Forelimb muscle (tissue), 1 donor: ENCODE measurements around the gene IFITM2. TPM values are rescaled to one million over a fixed set of nuclear protein-coding genes. Genes with fewer than 3 reads are reported as not detected.
"Not testable (repeated sequence)": the region's sequence is repeated elsewhere in the genome, so short reads cannot be mapped to it uniquely, and the experiment has no call there.

Experiments used
- DNase-seq: peaks from one replicate; pipeline ENCODE4 v3.0.0-alpha.2; 2013; ENCODE audit warnings: low read depth
- polyA plus RNA-seq: library from polyadenylated mRNA; unstranded; fragments of 120-200 nt; gene quantifications from one replicate; pipeline ENCODE4 v1.2.1, GENCODE V29; 2013; ENCODE audit not compliant: insufficient read length

The IFITM2 gene
- polyA plus RNA-seq, result 47.5 TPM

- DNase-seq, result not testable (repeated sequence)
Measured at GRCh38 chr11:307766-308708, at the start of gene IFITM2. TSS of gene IFITM2 (plus strand) at chr11:307816. CDS start at chr11:308193, 377 bp downstream.

GRCh38 chr11:259413-259812 lies 48.2 kb upstream of the IFITM2 start:
- DNase-seq, result no peak

- DNase-seq, result no peak
Measured at GRCh38 chr11:261624-262023, 46.0 kb upstream of the IFITM2 start.

DNA sequence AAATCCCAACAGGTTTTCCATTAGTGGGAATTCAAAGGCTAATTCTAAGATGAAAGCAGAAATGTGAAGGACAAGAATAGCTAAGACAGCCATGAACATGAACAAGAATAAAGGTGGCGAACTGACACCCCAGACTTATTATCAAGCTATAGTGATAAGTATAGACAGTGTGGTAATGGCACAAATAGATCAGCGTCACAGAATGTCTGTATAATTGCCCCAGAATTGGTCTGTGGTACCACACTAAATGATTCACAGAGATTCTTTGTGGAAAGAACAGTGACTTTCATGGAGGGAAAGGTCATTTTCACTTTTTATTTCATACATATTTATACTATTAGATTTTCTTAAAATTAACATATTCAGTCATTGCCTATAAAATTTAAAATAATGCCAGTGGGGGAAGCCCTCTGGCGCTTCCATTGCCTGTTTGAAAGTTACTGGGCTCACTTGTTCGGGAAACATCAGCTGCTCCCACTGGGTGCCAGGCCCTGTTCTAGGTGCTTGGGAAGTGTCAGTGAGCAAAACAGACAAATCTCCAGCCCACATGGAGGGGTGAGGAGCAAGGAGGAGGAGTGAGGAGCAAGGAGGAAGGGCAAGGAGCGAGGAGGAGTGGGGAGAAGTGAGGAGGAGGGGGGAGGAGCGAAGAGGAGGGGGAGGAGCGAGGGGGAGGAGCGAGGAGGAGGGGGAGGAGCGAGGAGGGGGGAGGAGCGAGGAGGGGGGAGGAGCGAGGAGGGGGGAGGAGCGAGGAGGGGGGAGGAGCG lies 40.8 kb upstream of the IFITM2 start:
- DNase-seq, result no peak

GRCh38 chr11:267491-267994 lies 40.1 kb upstream of the IFITM2 start:
- no peak for DNase-seq

- not testable (repeated sequence) for DNase-seq
Measured at GRCh38 chr11:268716-269145, 38.9 kb upstream of the IFITM2 start.

DNA sequence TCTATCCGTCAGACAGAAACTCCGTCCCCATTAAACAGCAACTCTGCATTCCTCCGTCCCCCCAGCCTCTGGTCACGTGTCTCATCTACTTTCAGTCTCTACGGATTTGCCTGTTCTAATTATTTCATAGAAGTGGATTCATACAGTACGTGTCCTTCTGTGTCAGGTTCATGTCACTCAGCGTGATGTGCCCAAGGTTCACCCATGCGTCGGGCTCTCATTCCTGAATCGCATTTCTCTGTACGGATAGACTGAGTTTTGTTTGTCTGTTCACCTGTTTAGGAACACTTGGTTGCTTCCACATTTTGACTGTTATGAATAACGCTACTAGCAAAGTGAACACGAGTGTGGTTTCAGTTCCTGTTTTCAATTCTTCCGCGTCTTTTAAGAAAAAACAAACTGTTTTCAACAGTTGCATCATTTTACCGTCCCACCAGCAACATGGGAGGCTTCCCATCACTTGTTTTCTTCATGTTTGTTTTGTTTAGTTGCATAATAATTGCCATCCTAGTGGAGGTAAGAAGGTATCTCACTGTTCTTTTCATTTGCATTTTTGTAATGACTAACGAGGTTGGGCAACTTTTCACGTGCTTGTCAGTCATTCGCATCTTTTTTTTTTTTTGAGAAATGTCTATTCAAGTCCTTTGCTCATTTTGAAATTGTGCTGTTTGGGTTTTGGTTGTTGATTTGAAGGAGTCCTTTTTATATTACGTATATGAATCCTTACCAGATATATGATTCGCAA lies 38.3 kb upstream of the IFITM2 start:
- peak; percentile 38 for DNase-seq

GRCh38 chr11:270451-271318 lies 36.9 kb upstream of the IFITM2 start:
- DNase-seq, result no peak

DNA sequence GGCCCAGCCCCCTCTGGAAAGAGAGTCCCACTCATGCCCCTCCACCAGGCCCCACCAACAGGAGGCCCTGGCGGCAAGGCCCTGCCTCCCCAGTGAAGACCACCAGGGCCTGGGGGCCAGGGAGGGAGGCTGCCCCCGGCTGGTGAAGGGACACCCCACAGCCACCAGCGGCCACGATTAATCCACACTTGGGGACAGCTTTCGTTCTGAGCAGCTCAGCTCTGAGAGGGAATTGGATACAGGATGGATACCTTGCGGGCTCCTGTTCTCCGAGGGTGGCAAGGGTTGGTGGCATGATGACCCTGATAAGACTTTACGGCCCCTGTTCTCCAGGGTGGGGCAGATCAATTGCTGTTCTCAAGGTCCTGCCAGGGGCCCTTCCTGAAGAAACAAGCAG lies 36.3 kb upstream of the IFITM2 start:
- DNase-seq, result no peak

- DNase-seq, result no peak
Measured at GRCh38 chr11:272195-272930, 35.3 kb upstream of the IFITM2 start.

DNA sequence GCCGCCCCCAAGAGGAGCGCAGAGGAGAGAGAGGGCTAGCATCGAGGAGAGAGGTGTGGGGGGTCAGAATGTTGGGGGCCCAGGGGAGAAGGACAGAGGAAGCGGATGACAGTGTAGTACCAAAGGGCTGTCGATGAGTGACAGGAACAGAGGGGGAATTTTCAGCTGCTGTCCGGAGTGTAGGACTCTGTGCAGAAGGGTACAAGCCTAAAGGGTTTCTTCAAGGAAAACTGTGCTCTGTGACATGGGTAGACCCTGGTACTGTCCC lies 34.8 kb upstream of the IFITM2 start:
- DNase-seq, result no peak

- DNase-seq, result no peak
Measured at GRCh38 chr11:276219-276618, 31.4 kb upstream of the IFITM2 start.

- DNase-seq, result no peak
Measured at GRCh38 chr11:278001-278951, 29.3 kb upstream of the IFITM2 start, which contains the start of gene NLRP6. TSS of gene NLRP6 (plus strand) at chr11:278407. CDS start at chr11:278570, 163 bp downstream.

GRCh38 chr11:279040-279965 lies 28.3 kb upstream of the IFITM2 start:
- no peak for DNase-seq

DNA sequence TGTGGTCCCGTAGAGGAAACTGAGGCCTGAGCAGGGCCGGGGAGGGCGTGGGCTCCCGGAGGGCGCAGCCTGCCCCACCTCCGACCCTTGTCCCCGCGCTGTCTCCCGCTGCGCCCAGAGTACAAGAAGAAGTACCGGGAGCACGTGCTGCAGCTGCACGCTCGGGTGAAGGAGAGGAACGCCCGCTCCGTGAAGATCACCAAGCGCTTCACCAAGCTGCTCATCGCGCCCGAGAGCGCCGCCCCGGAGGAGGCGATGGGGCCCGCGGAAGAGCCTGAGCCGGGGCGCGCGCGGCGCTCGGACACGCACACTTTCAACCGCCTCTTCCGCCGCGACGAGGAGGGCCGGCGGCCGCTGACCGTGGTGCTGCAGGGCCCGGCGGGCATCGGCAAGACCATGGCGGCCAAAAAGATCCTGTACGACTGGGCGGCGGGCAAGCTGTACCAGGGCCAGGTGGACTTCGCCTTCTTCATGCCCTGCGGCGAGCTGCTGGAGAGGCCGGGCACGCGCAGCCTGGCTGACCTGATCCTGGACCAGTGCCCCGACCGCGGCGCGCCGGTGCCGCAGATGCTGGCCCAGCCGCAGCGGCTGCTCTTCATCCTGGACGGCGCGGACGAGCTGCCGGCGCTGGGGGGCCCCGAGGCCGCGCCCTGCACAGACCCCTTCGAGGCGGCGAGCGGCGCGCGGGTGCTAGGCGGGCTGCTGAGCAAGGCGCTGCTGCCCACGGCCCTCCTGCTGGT lies 27.5 kb upstream of the IFITM2 start:
- DNase-seq, result no peak

DNA sequence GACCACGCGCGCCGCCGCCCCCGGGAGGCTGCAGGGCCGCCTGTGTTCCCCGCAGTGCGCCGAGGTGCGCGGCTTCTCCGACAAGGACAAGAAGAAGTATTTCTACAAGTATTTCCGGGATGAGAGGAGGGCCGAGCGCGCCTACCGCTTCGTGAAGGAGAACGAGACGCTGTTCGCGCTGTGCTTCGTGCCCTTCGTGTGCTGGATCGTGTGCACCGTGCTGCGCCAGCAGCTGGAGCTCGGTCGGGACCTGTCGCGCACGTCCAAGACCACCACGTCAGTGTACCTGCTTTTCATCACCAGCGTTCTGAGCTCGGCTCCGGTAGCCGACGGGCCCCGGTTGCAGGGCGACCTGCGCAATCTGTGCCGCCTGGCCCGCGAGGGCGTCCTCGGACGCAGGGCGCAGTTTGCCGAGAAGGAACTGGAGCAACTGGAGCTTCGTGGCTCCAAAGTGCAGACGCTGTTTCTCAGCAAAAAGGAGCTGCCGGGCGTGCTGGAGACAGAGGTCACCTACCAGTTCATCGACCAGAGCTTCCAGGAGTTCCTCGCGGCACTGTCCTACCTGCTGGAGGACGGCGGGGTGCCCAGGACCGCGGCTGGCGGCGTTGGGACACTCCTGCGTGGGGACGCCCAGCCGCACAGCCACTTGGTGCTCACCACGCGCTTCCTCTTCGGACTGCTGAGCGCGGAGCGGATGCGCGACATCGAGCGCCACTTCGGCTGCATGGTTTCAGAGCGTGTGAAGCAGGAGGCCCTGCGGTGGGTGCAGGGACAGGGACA lies 26.7 kb upstream of the IFITM2 start:
- DNase-seq, result no peak
